HG03457 (cell line): ENCODE results near the gene FRYL.
"Not testable (repeated sequence)": the region's sequence is repeated elsewhere in the genome, so short reads cannot be mapped to it uniquely, and the experiment has no call there.

Experiments
- ATAC-seq: cut with Tn5 transposase; IDR thresholded peaks from one replicate; pipeline ENCODE4 v1.9.1; 2021; ENCODE audit warnings: moderate number of reproducible peaks; ENCODE audit not compliant: unreplicated experiment

The FRYL gene

DNA sequence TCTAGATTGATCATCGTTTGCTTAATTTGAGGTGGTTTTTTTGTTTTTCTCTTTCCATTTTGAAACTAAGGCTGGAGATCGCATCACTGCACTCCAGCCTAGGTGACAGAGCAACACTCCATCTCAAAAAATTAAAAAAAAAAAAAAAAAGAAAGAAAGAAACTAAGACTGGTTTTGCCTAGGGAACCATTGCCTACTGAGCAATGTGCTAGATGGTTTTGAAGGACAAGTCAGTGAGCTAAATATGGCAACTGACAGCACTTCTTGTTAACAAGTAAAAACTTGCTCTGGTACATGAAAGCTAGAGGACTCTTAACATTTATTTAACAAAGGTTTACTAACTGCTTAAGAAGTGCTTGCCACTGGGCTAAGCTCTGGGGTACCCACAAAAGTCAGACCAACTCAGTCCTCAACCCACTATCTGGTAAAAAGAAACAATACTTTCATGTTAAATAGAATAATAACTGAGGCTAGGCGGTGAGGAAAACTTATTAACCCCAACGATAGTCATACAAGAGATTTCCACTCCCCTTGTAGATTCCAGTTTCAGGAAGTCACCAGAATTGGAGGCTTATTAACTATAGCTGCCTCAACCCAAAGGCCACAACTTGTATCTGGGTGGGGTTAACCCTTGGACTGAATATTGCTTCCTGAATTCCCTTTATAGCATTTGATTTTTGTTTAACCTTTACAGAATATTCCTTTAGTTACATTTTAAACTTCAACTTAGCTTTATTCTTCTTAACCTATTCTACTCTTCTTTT lies 111.6 kb downstream of the FRYL start:
- ATAC-seq = no peak

DNA sequence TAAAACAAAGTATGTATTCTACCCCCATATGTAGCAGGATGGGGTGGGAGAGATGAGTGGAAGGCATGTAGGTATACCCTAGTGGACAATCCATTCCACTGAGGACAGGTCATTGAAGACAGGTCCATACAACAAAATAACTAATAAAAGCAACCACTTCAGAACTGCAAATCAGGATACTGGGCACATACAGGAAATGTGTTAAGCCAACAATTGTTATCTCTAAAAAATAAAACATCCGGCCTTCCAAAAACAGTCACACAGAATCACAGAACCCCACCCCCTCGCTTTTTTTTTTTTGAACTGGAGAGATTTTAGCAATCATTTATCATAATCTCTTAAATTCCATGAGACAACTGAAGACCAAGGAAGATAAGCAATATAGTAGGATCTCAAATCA lies 112.9 kb downstream of the FRYL start:
- no peak for ATAC-seq

DNA sequence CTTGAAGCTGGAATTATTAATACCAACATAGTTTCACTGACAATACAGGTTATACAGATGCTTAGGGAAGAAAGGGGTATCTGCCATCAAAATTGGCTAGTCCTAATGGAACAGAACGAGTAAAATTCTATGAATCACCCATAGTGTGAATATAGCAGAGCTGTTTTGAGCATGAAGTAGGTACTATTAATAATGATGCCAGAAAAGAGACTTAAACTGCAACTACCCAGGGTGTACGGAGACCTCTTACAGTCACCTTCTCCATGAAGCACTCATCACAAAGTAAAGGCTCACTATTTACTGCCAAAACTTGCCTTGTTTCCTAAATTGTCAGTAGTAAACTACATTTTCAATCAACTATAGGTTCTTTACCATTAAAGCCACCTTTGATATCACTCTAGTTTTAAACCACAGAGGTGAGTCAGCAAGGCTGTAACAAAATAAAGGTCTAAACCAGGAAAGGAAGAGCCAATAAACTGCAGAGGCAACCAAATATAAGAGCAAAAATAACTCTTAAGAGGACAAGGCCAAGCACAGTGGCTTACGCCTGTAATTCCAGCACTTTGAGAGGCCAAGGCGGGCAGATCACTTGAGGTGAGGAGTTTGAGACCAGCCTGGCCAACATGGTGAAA lies 114.4 kb downstream of the FRYL start:
- no peak for ATAC-seq

DNA sequence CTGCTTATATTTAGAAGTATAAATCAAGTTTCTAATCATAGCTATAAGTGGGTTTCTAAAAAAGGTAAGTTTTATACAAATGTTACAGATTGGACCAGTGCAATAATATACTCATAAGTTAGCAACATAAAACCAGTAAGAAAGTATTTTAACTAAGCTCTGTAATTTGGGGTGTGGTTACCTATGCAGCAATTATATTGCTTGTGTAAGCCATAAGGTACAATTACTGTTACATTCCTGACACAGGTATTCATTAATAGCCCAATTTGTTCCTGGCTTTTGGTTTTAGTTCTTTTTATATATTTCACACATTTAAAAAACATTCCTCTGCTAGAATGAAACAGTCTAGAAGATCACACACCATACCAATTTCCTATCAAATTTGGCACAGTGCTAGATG lies 115.1 kb downstream of the FRYL start:
- no peak for ATAC-seq

DNA sequence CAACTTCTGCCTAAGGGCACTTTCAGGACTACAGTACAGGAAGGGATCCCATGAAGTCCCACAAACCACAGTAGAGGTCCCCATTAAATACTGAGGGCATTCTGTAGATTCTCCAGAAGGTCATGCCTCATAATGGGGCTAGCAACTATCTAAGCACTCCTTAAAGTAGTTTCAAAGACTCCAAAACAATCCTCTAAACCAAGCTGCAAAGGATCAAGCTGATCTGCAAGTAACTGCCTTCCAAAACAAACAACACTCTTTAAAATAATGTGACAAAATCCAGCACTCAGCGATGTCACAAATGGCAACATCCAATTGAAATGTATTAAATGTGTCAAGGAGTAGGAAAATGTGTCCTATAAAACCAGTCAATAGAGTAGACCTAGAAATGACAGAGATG lies 118.7 kb downstream of the FRYL start:
- ATAC-seq = no peak

DNA sequence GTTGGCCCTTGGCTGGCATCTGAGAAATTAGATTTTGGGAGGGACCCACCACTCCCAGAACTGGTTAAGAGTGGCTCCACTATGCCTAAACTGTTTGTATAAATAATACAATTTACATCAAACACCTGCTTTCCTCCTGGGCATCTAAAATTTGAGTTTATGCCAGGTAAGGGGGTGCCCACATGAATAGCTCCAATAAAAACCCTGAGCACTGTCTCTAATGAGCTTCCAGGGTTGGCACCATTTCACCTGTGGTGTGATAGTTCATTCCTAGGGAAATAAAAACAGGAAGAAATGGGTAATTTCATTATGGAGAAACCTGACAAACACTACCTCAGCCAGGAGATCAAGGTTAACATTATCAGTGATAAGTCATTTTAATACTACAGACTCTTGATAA lies 119.7 kb downstream of the FRYL start:
- no peak for ATAC-seq

DNA sequence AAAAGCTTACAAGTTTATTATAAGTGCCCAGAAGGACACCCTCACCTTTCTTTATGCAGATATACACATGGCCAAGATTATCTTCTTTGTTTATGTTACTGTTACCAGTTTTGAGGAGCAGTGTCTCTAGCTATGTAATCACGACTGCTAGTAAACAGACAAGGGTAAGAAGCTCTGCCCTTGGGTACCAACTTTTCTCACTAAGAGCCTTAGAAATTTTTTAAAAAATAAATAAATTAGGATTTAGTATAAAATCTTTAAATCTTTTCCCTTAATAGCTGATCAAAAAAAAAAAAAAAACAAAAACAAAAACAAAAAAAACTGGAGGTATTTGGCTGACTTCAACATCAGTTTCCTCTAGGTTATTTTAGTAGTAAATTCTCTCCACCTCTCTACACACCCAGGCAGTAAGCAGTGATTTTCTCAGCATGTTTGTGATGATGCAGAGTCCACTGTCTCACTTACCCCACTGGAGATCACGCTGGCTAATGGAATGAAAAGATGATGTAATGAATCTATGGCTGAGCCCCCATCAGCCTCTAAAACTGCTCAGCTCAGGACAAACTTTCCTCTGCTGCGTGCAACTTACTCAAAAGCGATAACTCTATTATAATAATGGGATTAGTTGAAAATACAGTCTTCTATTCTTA lies 125.9 kb downstream of the FRYL start:
- ATAC-seq = no peak

DNA sequence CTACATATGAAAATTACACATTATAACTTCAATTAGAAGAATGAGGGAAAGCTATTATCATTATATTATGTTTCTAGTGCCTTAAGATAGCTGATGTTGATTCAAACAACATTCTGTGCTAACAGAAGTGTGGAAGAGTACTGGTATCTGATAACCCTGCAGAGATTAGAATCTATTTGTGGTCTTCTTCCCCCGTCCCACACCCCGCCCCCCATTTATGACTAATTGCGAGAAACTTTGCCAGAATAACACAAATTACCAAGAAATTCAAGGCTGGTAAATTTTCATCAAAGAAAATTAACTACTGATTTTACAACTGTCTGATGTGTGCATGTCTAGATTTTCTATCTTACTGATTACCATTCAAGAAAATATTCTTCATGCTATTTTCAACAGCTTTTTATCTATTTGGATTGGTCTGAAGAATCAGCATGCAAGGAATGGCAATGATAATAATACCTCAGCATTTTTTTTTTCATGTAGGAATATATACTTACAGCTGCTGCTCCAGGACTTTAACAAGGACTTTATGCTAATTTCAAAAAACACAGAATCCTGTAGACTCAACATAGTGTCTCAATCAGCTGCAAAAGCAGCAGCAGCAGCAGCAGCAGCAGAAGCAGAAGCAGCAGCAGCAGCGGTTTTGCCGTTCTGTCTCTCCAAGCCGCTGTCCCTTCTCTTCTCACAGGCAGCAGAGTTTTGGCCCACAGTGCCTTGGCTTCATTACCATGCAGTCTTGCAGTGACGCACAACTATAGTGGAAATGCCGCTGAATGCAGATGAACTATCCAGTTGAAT lies 126.7 kb downstream of the FRYL start:
- no peak for ATAC-seq

DNA sequence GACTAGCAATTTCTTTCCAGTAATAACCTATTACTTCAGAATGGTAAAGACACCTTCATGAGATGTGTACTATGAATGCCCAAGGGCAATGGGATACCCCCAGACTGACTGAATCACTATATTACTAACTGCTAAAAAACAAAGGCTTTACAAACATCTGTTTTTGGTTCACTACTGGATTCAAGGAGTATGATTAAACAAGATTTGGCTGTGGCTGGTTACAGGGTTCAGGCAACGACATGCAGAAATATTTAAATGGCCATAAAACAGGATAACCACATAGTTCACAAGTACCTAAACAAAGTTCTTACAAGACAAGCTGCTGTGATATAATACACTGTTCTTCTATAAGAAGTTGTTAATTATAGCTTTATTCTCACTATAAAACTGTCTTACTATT lies 128.2 kb downstream of the FRYL start:
- no peak for ATAC-seq

DNA sequence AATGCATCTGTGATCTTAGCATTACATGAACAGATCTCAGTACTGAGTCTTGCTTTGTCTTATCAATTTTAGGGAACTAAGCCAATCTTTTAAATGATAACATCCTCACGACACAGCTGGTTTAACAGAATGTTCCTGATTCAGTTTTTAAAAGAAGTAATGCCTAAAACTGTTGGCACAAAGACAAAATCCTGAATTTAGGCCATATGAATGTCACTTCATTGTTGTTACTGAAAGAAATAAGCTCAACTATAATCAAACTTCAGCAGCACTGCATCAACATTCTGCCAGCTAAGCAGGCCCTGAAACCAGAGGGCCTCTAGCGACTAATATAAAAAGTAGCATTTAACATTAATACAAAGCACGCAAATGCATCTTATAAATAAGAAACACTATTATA lies 130.6 kb downstream of the FRYL start:
- no peak for ATAC-seq

DNA sequence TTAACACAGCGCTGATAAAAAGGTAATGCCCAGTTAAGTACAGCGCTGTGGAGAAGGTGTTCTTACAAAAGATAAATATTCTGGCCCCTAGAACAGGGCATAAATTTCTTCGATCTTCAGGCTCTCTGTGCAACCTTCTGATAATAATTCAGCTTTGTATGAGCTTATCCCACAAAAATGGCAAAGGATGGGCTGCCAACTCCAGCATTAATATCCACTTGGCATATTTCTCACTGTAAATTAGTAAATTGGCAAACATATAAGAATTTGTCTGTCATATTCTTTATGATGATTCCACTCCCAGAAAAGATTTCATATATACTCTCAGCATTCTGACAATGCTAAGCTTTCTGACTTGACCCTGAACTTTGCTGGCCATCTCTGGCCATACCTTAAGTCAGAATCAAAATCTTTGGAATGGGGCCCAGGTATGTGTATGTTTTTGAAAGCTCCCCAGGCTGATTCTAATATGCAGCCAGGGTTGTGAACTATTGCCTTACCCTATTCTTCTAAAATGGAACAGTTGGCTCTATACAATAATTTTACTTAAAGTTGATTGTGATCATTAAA lies 134.8 kb downstream of the FRYL start:
- no peak for ATAC-seq

DNA sequence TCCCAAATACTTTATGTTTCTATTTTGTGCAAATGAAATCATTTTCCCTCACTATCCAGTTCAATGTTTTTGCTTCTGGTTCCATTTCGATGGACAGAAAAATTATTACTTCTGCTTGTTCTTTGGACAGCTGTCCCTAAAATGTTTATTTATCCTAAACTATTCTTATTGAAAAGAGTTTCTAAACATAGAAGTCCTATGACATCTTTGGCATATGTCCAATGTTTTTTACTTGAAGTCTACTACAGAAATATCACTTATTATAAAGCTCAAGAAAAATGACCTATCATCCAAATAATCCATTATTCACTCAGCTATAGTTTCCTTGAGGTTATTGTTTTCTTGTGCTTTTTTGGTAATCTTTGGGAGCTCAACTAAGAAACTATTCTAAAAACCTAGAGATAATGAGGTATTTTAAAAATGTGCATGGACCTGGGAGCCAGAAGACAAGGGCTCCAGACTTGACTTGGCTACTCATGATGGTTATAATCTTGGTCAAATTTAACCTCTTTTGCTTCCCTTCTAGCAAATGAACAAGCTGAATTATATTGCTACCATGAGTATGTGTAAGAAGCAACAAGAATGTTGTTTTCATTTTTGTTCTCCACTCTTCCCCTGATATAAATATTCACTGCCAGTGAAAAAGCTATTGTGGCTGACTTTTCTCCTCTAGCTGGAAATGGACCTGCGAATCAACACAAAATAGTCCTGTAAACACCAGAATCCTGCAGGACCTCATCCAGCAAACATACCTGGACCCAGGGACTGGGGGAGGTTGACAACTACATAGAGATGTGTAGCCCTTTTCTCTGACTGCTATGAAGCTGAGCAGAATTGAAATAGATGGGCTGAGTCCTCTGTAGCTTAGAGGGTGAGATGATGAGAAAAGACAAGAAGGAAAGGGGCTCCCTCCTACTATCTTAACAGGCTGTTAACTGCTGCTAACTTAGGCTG lies 137.4 kb downstream of the FRYL start:
- ATAC-seq = no peak

DNA sequence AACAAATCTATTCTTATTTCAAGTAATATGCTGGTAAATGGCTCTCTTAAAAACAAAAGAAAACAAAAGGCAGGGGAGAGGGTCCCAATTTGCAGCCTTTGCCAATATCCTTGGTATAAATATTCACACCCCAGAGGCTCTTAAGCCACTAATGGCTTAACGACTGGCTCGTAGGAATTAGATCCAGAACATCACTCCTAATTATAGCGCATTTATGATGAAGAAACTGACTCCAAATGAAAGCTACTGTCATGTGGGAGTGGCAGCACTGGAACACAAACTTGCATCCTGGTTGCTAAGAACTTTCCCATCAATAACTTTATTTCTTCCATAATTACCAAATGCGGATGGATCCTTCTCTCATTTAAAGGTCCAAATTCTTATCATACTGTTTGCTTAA lies 138.7 kb downstream of the FRYL start:
- ATAC-seq = no peak

DNA sequence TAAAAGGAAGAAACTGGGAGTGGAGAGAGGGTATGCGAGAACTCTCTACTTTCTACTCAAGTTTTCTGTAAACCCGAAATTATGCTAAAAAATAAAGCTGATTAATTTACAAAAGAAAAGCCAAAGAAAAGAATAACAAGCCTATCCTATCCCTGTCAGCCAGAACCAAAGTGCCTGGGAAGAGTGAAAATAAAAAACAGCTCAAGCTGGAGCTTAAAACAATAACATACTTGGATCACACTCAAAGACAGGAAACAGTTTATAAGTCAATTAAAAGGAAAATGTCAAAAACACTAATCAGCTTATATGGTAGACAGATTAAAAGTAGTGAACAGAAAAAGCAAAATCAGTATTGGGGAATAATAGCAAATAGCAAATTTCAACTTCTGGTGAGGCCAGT lies 139.4 kb downstream of the FRYL start:
- ATAC-seq = no peak

DNA sequence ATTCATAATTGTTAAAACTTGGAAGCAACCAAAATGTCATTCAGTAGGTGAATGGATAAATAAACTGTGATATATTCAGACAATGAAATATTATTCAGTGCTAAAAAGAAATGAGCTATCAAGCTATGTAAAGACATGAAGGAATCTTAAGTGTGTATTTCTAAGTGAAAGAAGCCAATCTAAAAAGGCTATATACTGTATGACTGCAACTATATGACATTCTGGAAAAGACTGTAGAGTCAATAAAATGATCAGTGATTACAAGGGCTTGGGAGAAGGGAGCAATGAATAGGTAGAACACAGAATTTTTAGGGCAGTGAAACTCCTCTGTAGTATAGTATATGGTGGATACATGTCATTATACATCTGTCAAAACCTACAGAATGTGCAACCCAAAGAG lies 139.9 kb downstream of the FRYL start:
- ATAC-seq = no peak

DNA sequence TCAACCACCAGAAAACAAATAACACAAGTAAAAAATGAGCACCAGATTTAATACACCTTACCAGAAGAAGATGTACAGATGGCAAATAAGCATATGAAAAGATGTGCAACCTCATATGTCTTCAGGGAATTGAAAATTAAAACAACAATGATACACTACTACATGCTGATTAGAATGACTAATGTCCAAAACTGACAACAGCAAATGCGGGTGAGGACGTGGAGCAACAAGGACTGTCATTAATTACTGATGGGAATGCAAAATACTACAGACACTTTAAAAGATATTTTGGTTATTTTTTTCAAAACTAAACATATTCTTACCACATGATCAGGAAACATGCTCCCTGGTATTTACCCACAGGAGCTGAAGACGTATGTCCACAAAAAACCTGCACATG lies 140.3 kb downstream of the FRYL start:
- ATAC-seq = no peak

DNA sequence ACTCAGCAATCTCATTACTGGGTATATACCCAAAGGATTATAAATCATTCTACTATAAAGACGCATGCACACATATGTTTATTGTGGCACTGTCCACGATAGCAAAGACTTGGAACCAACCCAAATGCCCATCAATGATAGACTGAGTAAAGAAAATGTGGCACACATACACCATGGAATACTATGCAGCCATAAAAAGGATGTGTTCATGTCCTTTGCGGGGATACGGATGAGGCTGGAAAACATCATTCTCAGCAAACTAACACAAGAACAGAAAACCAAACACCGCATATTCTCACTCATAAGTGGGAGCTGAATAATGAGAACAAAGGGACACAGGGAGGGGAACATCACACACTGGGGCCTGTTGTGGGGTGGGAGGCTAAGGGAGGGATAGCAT lies 141.5 kb downstream of the FRYL start:
- ATAC-seq = not testable (repeated sequence)

DNA sequence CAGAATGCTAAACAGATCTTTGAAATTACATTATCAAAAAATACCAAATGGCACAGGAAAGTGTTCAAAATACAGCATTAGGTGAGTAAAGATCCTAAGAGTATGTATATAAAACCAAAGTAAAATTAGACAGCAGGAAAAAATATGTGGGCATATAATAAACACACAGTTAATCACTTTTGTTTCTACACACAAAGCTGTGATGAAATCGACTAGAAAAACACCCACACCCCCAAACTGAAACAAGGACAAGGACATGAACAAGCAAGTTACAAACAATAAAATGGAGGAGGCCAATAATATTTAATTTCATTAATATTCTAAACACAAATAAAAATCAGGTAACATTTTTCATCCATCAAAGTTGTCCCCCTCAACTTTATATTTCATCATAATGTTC lies 143.2 kb downstream of the FRYL start:
- ATAC-seq = no peak

DNA sequence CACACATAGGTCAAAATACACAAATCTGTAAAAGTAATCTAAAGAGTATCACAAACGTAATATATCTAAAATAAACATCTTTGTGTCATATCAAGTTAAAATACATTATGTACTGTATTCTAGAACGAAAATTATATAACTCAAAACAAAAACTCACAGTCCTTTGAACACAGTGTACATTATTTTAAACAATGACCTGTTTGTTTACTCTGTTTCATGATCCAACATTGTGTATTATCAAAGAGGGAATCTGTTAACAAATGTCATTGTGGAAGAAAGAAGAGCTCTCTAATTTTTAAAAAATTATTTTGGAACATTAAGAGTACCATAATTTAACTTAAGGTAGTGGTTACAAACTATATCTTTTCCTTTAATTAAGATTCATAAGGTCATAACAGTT lies 144.1 kb downstream of the FRYL start:
- ATAC-seq = no peak

DNA sequence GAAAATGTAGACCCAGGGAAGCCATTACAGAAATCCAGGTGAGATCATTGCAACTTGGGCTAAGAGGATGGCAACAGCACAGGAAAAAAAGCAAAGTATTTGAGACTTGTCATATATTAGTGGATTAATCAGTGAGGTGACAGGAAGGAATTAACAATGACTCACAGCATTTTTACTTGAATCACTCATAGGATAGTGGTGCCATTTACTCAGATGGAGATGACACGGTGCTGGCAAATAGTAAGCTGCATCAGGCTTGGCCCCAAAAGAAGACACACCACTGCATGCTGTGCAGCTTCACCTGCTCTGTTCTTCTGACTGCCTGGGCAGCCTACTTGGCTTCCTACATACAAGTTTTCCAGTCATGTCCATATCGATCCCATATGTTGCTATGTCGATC lies 144.8 kb downstream of the FRYL start:
- no peak for ATAC-seq
